ENCODE measurements around the gene ZNF319. TPM values are rescaled to one million over a fixed set of nuclear protein-coding genes. Genes with fewer than 3 reads are reported as not detected.
"Not testable (repeated sequence)": the region's sequence is repeated elsewhere in the genome, so short reads cannot be mapped to it uniquely, and the experiment has no call there.

The ZNF319 gene
- total RNA-seq, 2 experiments from 2014 or later, result 4.7 to 12.7 TPM

DNA sequence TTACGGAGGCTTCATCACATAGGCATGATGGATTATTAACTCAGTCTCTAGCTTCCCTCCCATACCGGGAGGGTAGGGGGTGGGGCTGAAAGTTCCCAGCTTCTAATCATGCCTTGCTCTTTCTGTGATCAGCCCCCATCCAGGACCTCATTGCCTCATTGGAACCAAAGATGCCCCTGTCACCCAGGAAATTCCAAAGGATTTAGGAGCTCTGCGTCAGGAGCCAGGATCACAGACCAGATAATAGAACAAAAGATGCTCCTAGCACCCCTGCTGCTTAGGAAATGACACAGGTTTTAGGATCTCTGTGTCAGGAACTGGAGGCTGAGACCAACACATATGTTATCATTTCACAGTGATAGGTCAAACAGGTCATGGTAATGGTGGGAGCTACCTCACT is 10.4 kb upstream of the ZNF319 start:
- Histone ChIP-seq H4K20me1 (ENCODE audit: insufficient read depth, low read length) (no peaks in the 10 kb centered on the region), H2AFZ (ENCODE audit: low read length) (no peak overlapping the region), H3K79me2 (ENCODE audit: insufficient read depth, low read depth, low read length) (no peaks in the 10 kb centered on the region), H3K9me3 (ENCODE audit: low read length) (no peaks in the 10 kb centered on the region), H3K4me1 (ENCODE audit: insufficient read depth, low read length, poor library complexity, severe bottlenecking) (no peaks in the 10 kb centered on the region), H3K9me2 (ENCODE audit: insufficient read depth, low read length) (no peaks in the 10 kb centered on the region), H3K4me3 (ENCODE audit: low read depth, low read length, poor library complexity, severe bottlenecking) (no peak overlapping the region), H3K36me3 (ENCODE audit: insufficient read depth, low read length) (peaks cover 55% of the 10 kb centered on the region), H3K27ac (ENCODE audit: low read depth, low read length, poor library complexity, severe bottlenecking) (no peak overlapping the region), H3K4me2 (ENCODE audit: low read length) (no peak overlapping the region)
- BruUV-seq (replicated peaks), result no TSS peak
- TF ChIP-seq EZH2phosphoT487 (IDR thresholded peaks at IDR 0.05; ENCODE audit: borderline replicate concordance, low read depth, low read length), result no peak
- TF ChIP-seq, protein P1, sequence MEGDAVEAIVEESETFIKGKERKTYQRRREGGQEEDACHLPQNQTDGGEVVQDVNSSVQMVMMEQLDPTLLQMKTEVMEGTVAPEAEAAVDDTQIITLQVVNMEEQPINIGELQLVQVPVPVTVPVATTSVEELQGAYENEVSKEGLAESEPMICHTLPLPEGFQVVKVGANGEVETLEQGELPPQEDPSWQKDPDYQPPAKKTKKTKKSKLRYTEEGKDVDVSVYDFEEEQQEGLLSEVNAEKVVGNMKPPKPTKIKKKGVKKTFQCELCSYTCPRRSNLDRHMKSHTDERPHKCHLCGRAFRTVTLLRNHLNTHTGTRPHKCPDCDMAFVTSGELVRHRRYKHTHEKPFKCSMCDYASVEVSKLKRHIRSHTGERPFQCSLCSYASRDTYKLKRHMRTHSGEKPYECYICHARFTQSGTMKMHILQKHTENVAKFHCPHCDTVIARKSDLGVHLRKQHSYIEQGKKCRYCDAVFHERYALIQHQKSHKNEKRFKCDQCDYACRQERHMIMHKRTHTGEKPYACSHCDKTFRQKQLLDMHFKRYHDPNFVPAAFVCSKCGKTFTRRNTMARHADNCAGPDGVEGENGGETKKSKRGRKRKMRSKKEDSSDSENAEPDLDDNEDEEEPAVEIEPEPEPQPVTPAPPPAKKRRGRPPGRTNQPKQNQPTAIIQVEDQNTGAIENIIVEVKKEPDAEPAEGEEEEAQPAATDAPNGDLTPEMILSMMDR (conservative IDR thresholded peaks at IDR 0.05; ENCODE audit: low read length), result no peak
- no peak for DNase-seq (ENCODE audit: low spot score)
- intact Hi-C loops (cut with micrococcal nuclease; ENCODE audit: unreplicated experiment), result no loop called here
- ChIA-PET POLR2A (interaction anchor here (0.6 kb wide), 1 partner anchor 144 kb away, joined by 3 read pairs; no protein-coding TSS in a partner anchor), CTCF (ENCODE audit: unreplicated experiment) (no interaction called here)

DNA sequence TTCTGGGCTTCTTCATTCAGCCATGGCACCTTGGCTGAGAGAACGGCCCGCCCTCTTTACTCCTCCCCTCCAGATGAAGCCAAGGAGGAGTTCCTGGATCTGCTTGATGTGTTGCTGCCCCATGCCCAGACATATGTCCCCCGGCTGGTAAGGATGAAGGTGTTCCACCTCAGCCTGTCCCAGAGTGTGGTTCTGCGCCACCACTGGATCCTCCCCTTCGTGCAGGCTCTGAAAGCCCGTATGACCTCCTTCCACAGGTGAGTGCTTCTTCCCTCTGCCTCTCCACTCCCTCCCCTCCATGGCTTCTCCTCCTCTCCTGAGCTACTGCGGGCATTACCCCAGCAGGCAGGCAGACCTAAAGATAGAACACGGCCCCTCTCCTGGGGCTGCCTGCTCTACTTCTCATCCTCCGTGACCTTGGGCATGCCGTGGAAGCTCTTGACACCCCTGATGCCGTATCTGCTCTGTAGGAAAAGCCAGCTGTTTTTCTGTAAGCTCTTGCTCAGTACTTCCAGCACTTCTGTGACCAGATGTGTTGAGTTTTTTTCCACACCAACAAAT is 9.5 kb upstream of the ZNF319 start:
- ChIA-PET CTCF (ENCODE audit: unreplicated experiment) (no interaction called here), POLR2A (interaction anchor here (0.6 to 0.7 kb wide), 2 partner anchors 68 to 143 kb away, joined by 3 read pairs; no protein-coding TSS in a partner anchor)
- H3K4me3 ChIP-seq (ENCODE audit: low read depth, low read length, poor library complexity, severe bottlenecking), result no peak overlapping the region
- H3K36me3 ChIP-seq (ENCODE audit: insufficient read depth, low read length), result peaks cover 59% of the 10 kb centered on the region
- no peak overlapping the region for H3K4me2 ChIP-seq (ENCODE audit: low read length)
- H3K27ac ChIP-seq (ENCODE audit: low read depth, low read length, poor library complexity, severe bottlenecking), result no peak overlapping the region
- H3K79me2 ChIP-seq (ENCODE audit: insufficient read depth, low read depth, low read length), result no peaks in the 10 kb centered on the region
- TF ChIP-seq, protein P1 (conservative IDR thresholded peaks at IDR 0.05; ENCODE audit: low read length), result no peak
- TF ChIP-seq EZH2phosphoT487 (IDR thresholded peaks at IDR 0.05; ENCODE audit: borderline replicate concordance, low read depth, low read length), result no peak
- BruUV-seq (replicated peaks), result no TSS peak
- no peaks in the 10 kb centered on the region for H4K20me1 ChIP-seq (ENCODE audit: insufficient read depth, low read length)
- H3K9me2 ChIP-seq (ENCODE audit: insufficient read depth, low read length), result no peaks in the 10 kb centered on the region
- H3K9me3 ChIP-seq (ENCODE audit: low read length), result no peaks in the 10 kb centered on the region
- intact Hi-C loops (cut with micrococcal nuclease; ENCODE audit: unreplicated experiment), result loop anchor here (10.0 kb wide), 1 partner anchor 435 kb away; no protein-coding TSS in a partner anchor
- H3K4me1 ChIP-seq (ENCODE audit: insufficient read depth, low read length, poor library complexity, severe bottlenecking), result no peaks in the 10 kb centered on the region
- no peak for DNase-seq (ENCODE audit: low spot score)
- H2AFZ ChIP-seq (ENCODE audit: low read length), result no peak overlapping the region

- H3K27ac ChIP-seq (ENCODE audit: low read depth, low read length, poor library complexity, severe bottlenecking); H4K20me1 ChIP-seq (ENCODE audit: insufficient read depth, low read length); H3K9me2 ChIP-seq (ENCODE audit: insufficient read depth, low read length); DNase-seq (ENCODE audit: low spot score); H3K4me2 ChIP-seq (ENCODE audit: low read length); POLR2A ChIA-PET; H3K4me3 ChIP-seq (ENCODE audit: low read depth, low read length, poor library complexity, severe bottlenecking); CTCF ChIA-PET (ENCODE audit: unreplicated experiment); H3K79me2 ChIP-seq (ENCODE audit: insufficient read depth, low read depth, low read length); H3K9me3 ChIP-seq (ENCODE audit: low read length); BruUV-seq (replicated peaks); H2AFZ ChIP-seq (ENCODE audit: low read length): not testable (repeated sequence)
- Histone ChIP-seq H3K36me3 (ENCODE audit: insufficient read depth, low read length) (peaks cover 46% of the 10 kb centered on the region), H3K4me1 (ENCODE audit: insufficient read depth, low read length, poor library complexity, severe bottlenecking) (peaks cover 12% of the 10 kb centered on the region)
- intact Hi-C loops (cut with micrococcal nuclease; ENCODE audit: unreplicated experiment), result loop anchor here (5.0 to 10.0 kb wide), 2 partner anchors 247 to 430 kb away; no protein-coding TSS in a partner anchor
Observed at GRCh38 chr16:58004736-58005135, 4.3 kb upstream of the ZNF319 start.

Measured in OCI-LY7 (cell line).